K562 (cell line): Measurements from ENCODE around the gene PNMT. TPM values are rescaled to one million over a fixed set of nuclear protein-coding genes. Genes with fewer than 3 reads are reported as not detected.

Experiments
- ATAC-seq: fragments of 200-7000 bp; cut with Tn5 transposase; 3 replicates; pipeline ENCODE4 v1.9.1; 2020; ENCODE audit warnings: moderate library complexity
- BruUV-seq: library from RNA; stranded (reverse); fragments of 400-500 nt; replicated peaks from 2 replicates; lab custom pipeline; 2021; lab: Mats Ljungman, UMichigan
- CTCF ChIA-PET: fragments of 300-600 bp; formaldehyde crosslinking; extraction: SDS; loops from one replicate; lab custom pipeline; 2021; ENCODE audit warnings: low intra/inter-chr PET ratio; lab: Yijun Ruan, JAX
- POLR2A ChIA-PET: fragments of 300-600, 350-650 bp; sonication (Branson Sonifier 250); formaldehyde crosslinking; extraction: SDS; loops from one replicate; lab custom pipeline; 2021; ENCODE audit warnings: antibody characterized with exemption, inconsistent platforms; lab: Yijun Ruan, JAX
- DNase-seq, 4 experiments: peaks; one replicate each; pipeline versions ENCODE4 v3.0.0 to v3.0.0-alpha.2; 2011 to 2018; ENCODE audit warnings: low spot score in 3 of 4, mixed read lengths in 3 of 4; ENCODE audit errors: extremely low read depth in 1 of 4
- FAIRE-seq: peaks from 2 replicates; lab custom pipeline; 2011; peaks lifted over from hg19 to GRCh38; lab: Jason Lieb, UNC
- H2AFZ ChIP-seq: 2 replicates; pipeline ENCODE4 v1.6.0; 2011; ENCODE audit warnings: low read depth, low read length, control low read depth, inconsistent platforms
- H3K27ac ChIP-seq: fragments of 200-600 bp; 3 replicates; pipeline ENCODE4 v1.8.0; 2011; ENCODE audit warnings: low read depth, mild to moderate bottlenecking, control low read depth, inconsistent platforms, low read length, moderate library complexity, mixed read lengths; ENCODE audit errors: extremely low read depth
- H3K27me3 ChIP-seq, 2 experiments: fragments of 300-600 bp in 1 of 2; 2 replicates in 1 of 2; 3 replicates in 1 of 2; pipeline versions ENCODE4 v1.6.0 to v1.8.0; 2011; ENCODE audit warnings: inconsistent platforms in 2 of 2, low read length in 2 of 2, mild to moderate bottlenecking in 1 of 2, mixed read lengths in 1 of 2, moderate library complexity in 1 of 2; ENCODE audit not compliant: control insufficient read depth in 2 of 2, insufficient read depth in 2 of 2
- H3K36me3 ChIP-seq: fragments of 300-600 bp; 3 replicates; pipeline ENCODE4 v1.8.0; 2011; ENCODE audit warnings: mild to moderate bottlenecking, low read length, inconsistent platforms; ENCODE audit not compliant: control insufficient read depth, insufficient read depth
- H3K4me1 ChIP-seq, 2 experiments: fragments of 200-600 bp in 1 of 2; replicated peaks in 1 of 2; 2 replicates in 1 of 2; 3 replicates in 1 of 2; pipeline versions ENCODE4 v1.5.1 to v1.8.0; 2011; ENCODE audit warnings: inconsistent platforms in 2 of 2, low read length in 2 of 2, mild to moderate bottlenecking in 1 of 2, mixed read lengths in 1 of 2, moderate library complexity in 1 of 2; ENCODE audit not compliant: control insufficient read depth in 2 of 2, insufficient read depth in 2 of 2
- H3K4me2 ChIP-seq: 2 replicates; pipeline ENCODE4 v1.6.1; 2011; ENCODE audit warnings: low read length, control low read depth, inconsistent platforms, mixed read lengths; ENCODE audit not compliant: insufficient read depth
- H3K4me3 ChIP-seq: fragments of 200-600 bp; sonication (generic), shearing (Covaris generic); 2 replicates; pipeline ENCODE4 v1.5.1; 2016; ENCODE audit warnings: control low read depth, inconsistent platforms
- H3K79me2 ChIP-seq: fragments of 200-600 bp; 3 replicates; pipeline ENCODE4 v1.8.0; 2011; ENCODE audit warnings: low read length, inconsistent platforms; ENCODE audit not compliant: control insufficient read depth, insufficient read depth
- H3K9ac ChIP-seq, 2 experiments: 2 replicates each; pipeline versions ENCODE4 v1.6.0 to v1.6.1; 2011; ENCODE audit warnings: low read depth in 2 of 2, low read length in 2 of 2, control low read depth in 1 of 2, inconsistent platforms in 1 of 2, mild to moderate bottlenecking in 1 of 2, mixed read lengths in 1 of 2; ENCODE audit not compliant: insufficient read depth in 1 of 2
- H3K9me1 ChIP-seq: one replicate; pipeline ENCODE4 v1.6.0; 2011; ENCODE audit warnings: inconsistent platforms, mild to moderate bottlenecking, low read length, moderate library complexity; ENCODE audit not compliant: control insufficient read depth, insufficient read depth
- H3K9me3 ChIP-seq: replicated peaks from 2 replicates; pipeline ENCODE4 v1.5.1; 2011; ENCODE audit warnings: low read depth, low read length, inconsistent platforms; ENCODE audit not compliant: control insufficient read depth, insufficient read depth
- H4K20me1 ChIP-seq: replicated peaks from 2 replicates; pipeline ENCODE4 v1.6.1; 2011; ENCODE audit warnings: low read length, inconsistent platforms, mixed read lengths; ENCODE audit not compliant: control insufficient read depth, insufficient read depth
- ARID1B ChIP-seq: fragments of 450-650 bp; IDR thresholded peaks from 2 replicates; pipeline ENCODE4 v1.6.1; 2016; ENCODE audit warnings: antibody characterized with exemption, mild to moderate bottlenecking, inconsistent platforms
- BCOR ChIP-seq: fragments of 450-650 bp; IDR thresholded peaks from 2 replicates; pipeline ENCODE4 v1.6.1; 2016
- BHLHE40 ChIP-seq: IDR thresholded peaks from 2 replicates; pipeline ENCODE4 v1.6.1; 2011; ENCODE audit warnings: low read length, improper control_type of control experiment
- CBFA2T3 ChIP-seq: fragments of 450-650 bp; IDR thresholded peaks from 2 replicates; pipeline ENCODE4 v1.6.1; 2017
- CREB1 ChIP-seq, 2 experiments: sonication (generic) in 1 of 2; formaldehyde crosslinking in 1 of 2; IDR thresholded peaks; 2 replicates each; pipeline versions ENCODE4 v1.6.1 to v1.8.0; 2012 to 2022; ENCODE audit warnings: inconsistent platforms in 1 of 2, mild to moderate bottlenecking in 1 of 2, missing genetic modification reagents in 1 of 2, moderate library complexity in 1 of 2
- CTCF ChIP-seq, 3 experiments: IDR thresholded peaks in 2 of 3; conservative IDR thresholded peaks in 1 of 3; 2 replicates each; pipeline ENCODE4 v1.5.1; 2011 to 2012; ENCODE audit warnings: low read length in 3 of 3, mild to moderate bottlenecking in 3 of 3, control low read depth in 2 of 3, improper control_type of control experiment in 1 of 3, inconsistent platforms in 1 of 3, low read depth in 1 of 3, mixed read lengths in 1 of 3, moderate library complexity in 1 of 3; ENCODE audit not compliant: insufficient read depth in 2 of 3
- EP300 ChIP-seq: IDR thresholded peaks from 2 replicates; pipeline ENCODE4 v1.6.1; 2012; ENCODE audit warnings: low read length, improper control_type of control experiment
- GATA2 ChIP-seq: sonication (generic); formaldehyde crosslinking; IDR thresholded peaks from 2 replicates; pipeline ENCODE4 v1.4.0; 2020; ENCODE audit warnings: mild to moderate bottlenecking, missing genetic modification reagents
- HDAC1 ChIP-seq, 2 experiments: fragments of 450-650 bp; IDR thresholded peaks; 2 replicates each; pipeline ENCODE4 v1.6.1; 2016 to 2017; ENCODE audit warnings: inconsistent platforms in 1 of 2, mild to moderate bottlenecking in 1 of 2, moderate library complexity in 1 of 2
- KDM1A ChIP-seq, 2 experiments: fragments of 450-650 bp; IDR thresholded peaks; 2 replicates each; pipeline ENCODE4 v1.6.1; 2016; ENCODE audit warnings: mild to moderate bottlenecking in 2 of 2
- KLF16 ChIP-seq: IDR thresholded peaks from 2 replicates; pipeline ENCODE4 v1.6.1; 2016; ENCODE audit warnings: antibody characterized with exemption
- NFIC ChIP-seq: fragments of 450-650 bp; IDR thresholded peaks from 2 replicates; pipeline ENCODE4 v1.6.1; 2017; ENCODE audit warnings: mild to moderate bottlenecking, inconsistent platforms
- PML ChIP-seq: IDR thresholded peaks from 2 replicates; pipeline ENCODE4 v1.6.1; 2012; ENCODE audit warnings: low read length, inconsistent platforms
- POLR2AphosphoS5 ChIP-seq: IDR thresholded peaks from 2 replicates; pipeline ENCODE4 v1.6.1; 2011; ENCODE audit warnings: mild to moderate bottlenecking, low read depth, low read length, moderate library complexity; ENCODE audit not compliant: control insufficient read depth, insufficient read depth
- SMARCA4 ChIP-seq: fragments of 450-650 bp; IDR thresholded peaks from 2 replicates; pipeline ENCODE4 v1.6.1; 2016
- SMARCE1 ChIP-seq: fragments of 450-650 bp; IDR thresholded peaks from 2 replicates; pipeline ENCODE4 v1.7.1; 2016; ENCODE audit warnings: mild to moderate bottlenecking
- SRSF7 ChIP-seq: fragments of 200-400 bp; formaldehyde crosslinking; optimal IDR thresholded peaks from 2 replicates; pipeline ENCODE3; 2017; ENCODE audit warnings: mild to moderate bottlenecking, low read depth, low read length
- TAL1 ChIP-seq: fragments of 450-650 bp; IDR thresholded peaks from 2 replicates; pipeline ENCODE4 v1.6.1; 2016; ENCODE audit warnings: mild to moderate bottlenecking
- ZNF561 ChIP-seq: fragments of 450-650 bp; formaldehyde crosslinking; conservative IDR thresholded peaks from 2 replicates; pipeline ENCODE4 v1.4.0; 2020; ENCODE audit warnings: mild to moderate bottlenecking, moderate library complexity
- ZNF766 ChIP-seq: fragments of 200-800 bp; sonication (Bioruptor generic); conservative IDR thresholded peaks from 2 replicates; pipeline ENCODE4 v1.6.1; 2016; ENCODE audit warnings: missing genetic modification characterization, missing compliant biosample characterization
- ZZZ3 ChIP-seq: fragments of 450-650 bp; IDR thresholded peaks from 2 replicates; pipeline ENCODE4 v1.6.1; 2016; ENCODE audit warnings: antibody characterized with exemption, mild to moderate bottlenecking, moderate library complexity
- WGBS: fragments of 100-300 bp; shearing (Covaris generic); methylation state at CpG from one replicate; pipeline ENCODE4 v1.1.6; 2016; ENCODE audit warnings: low coverage, mixed read lengths; ENCODE audit not compliant: insufficient coverage; ENCODE audit errors: missing lambda C conversion rate; 5-methylcytosine and 5-hydroxymethylcytosine counted together
- in situ Hi-C: fragments of 300-500 bp; cut with MboI; formaldehyde crosslinking; loops from 4 replicates; pipeline ENCODE4 v1.15.0; 2018; ENCODE audit warnings: inconsistent platforms, mixed read lengths
- intact Hi-C: fragments of 100-400 bp; cut with micrococcal nuclease; formaldehyde crosslinking; loops from 2 replicates; pipeline ENCODE4 v1.14.2; 2022
- polyA plus RNA-seq, 8 experiments: library from polyadenylated mRNA; depleted of rRNA in 4 of 8; stranded (reverse) in 5 of 8; unstranded in 3 of 8; fragments of >200 nt; fragmentation: Nextera tagmentation in 2 of 8; fragmentation: Illumina TruSeq in 1 of 8; extraction: Ambion mirVana in 2 of 8; extraction: Trizol in 1 of 8; gene quantifications; 2 replicates each; pipeline versions ENCODE4 v1.2.1 to v1.2.3, GENCODE V29; 2011 to 2014; ENCODE audit warnings: inconsistent platforms in 1 of 8, missing spikeins in 1 of 8
- total RNA-seq, 7 experiments: library from RNA; depleted of rRNA in 6 of 7; stranded (reverse); fragments of >200 nt in 6 of 7; fragmentation: Illumina TruSeq in 2 of 7; extraction: Trizol in 2 of 7; gene quantifications; 2 replicates each; pipeline versions ENCODE4 v1.2.1 to v1.2.3, GENCODE V29; 2011 to 2021; ENCODE audit warnings: low replicate concordance in 1 of 7
- TF ChIP-seq, protein P1 (sequence below): conservative IDR thresholded peaks from 2 replicates; pipeline ENCODE4 v1.6.1; 2011; ENCODE audit warnings: low read depth, mild to moderate bottlenecking, low read length; ENCODE audit not compliant: control insufficient read depth

PNMT gene
- total and polyA plus RNA-seq, 9 of the 15 experiments (the other 6 are each of a cell fraction or from before 2014, with no cell fraction given): 0.55 to 18.1 (median 5.8) TPM

DNA sequence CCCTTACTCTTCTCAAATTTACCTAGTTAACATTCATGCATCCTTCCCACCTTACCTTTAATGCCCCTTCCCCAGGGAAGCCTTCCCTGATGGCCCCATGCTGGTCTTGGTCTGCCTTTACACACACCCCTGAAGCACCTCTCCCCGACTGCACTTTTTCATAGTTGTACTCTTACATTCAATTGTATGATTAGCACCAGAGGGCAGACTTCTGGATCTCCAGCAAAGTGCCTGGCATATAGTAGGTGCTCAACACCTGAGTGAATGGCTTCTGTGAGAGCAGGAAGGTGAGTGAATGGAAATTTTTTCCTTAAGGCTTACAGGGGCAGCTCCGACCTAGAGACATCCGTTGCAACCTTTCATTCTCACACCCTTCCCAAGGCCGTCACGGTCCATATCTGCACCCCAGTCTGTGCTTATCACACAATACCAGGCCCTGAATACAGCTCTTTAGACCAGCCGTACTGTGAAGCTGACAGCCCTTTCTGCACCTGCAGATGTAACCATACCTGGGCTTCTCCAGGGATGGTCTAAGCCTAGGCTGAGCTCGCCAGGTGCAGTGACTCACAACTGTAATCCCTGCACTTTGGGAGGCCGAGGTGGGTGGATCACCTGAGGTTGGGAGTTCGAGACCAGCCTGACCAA lies 15.2 kb downstream of the PNMT start:
- BruUV-seq: no TSS peak
- peak; percentile 85 for FAIRE-seq
- CTCF ChIA-PET: no interaction called here
- TF ChIP-seq EP300 (peak; percentile 58; the same call in 1 of the 2 replicates), ZNF766 (no peak), NFIC (peak; percentile 69), ARID1B (peak; percentile 91), BCOR (0 out of 2 replicates have a peak, but pooled peaks have one; percentile 12), ZZZ3 (no peak), GATA2 (CRISPR knock-in tag) (peak; percentile 62), SRSF7 (no peak), ZNF561 (no peak), HDAC1 (IDR thresholded peaks at IDR 0.05) (peak in 1 of 2 experiments; percentile 52; a peak in 1 of 4 replicates), CTCF (IDR thresholded peaks at IDR 0.05 in 2 of 3, conservative IDR thresholded peaks at IDR 0.05 in 1 of 3; ENCODE audit: insufficient read depth in 2 of 3, low read depth in 1 of 3, low read length in 3 of 3) (0 out of 6 replicates have a peak, but pooled peaks of 1 of the 3 experiments have one; percentile 3), CBFA2T3 (peak; percentile 93), SMARCE1 (no peak), KLF16 (peak; percentile 73; the same call in 1 of the 2 replicates), SMARCA4 (peak; percentile 55; the same call in 1 of the 2 replicates), BHLHE40 (peak; percentile 47; the same call in 1 of the 2 replicates), KDM1A (IDR thresholded peaks at IDR 0.05) (peak; percentile 62 to 67), CREB1 (IDR thresholded peaks at IDR 0.05) (0 out of 2 replicates have a peak, but pooled peaks have one; percentile 14), CREB1 (CRISPR knock-in tag; IDR thresholded peaks at IDR 0.05) (no peak), POLR2AphosphoS5 (peak; percentile 84), TAL1 (peak; percentile 88), PML (peak; percentile 47; the same call in 1 of the 2 replicates)
- TF ChIP-seq, protein P1, sequence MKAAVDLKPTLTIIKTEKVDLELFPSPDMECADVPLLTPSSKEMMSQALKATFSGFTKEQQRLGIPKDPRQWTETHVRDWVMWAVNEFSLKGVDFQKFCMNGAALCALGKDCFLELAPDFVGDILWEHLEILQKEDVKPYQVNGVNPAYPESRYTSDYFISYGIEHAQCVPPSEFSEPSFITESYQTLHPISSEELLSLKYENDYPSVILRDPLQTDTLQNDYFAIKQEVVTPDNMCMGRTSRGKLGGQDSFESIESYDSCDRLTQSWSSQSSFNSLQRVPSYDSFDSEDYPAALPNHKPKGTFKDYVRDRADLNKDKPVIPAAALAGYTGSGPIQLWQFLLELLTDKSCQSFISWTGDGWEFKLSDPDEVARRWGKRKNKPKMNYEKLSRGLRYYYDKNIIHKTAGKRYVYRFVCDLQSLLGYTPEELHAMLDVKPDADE: 0 out of 2 replicates have a peak, but pooled peaks have one; percentile 48

More for the DNA sequence above, 15.2 kb downstream of the PNMT start:
- Histone ChIP-seq H3K9me3 (no peaks in the 10 kb centered on the region), H4K20me1 (no peaks in the 10 kb centered on the region), H2AFZ (peak overlapping the region; percentile 51; the same call in 1 of the 2 replicates), H3K27ac (no peak overlapping the region), H3K4me1 (peaks cover 21 to 23% of the 10 kb centered on the region in 2 experiments; a peak in 4 of 5 replicates), H3K9ac (peak overlapping the region; percentile 1 to 59; a peak in 1 of 4 replicates), H3K36me3 (no peaks in the 10 kb centered on the region), H3K79me2 (peaks cover under 1% of the 10 kb centered on the region; the same call in 2 of the 3 replicates), H3K4me2 (peak overlapping the region; percentile 49), H3K27me3 (no peaks in the 10 kb centered on the region), H3K4me3 (no peak overlapping the region), H3K9me1 (no peaks in the 10 kb centered on the region)
- POLR2A ChIA-PET: interaction anchor here (0.6 to 1.4 kb wide), 4 partner anchors 8 to 139 kb away, joined by 3 to 6 read pairs (median 4); no protein-coding TSS in a partner anchor
- WGBS: 16% methylated on average over 9 of the region's 9 CpGs
- intact Hi-C loops: no loop called here
- in situ Hi-C loops: no loop called here
- peak; percentile 52 for ATAC-seq
- peak in 2 of 4 experiments; percentile 75 to 78 for DNase-seq
